Trophoblast cell (in vitro differentiated cells and primary cell): ENCODE measurements around the gene NEU4.

Source experiments
- DNase-seq, 2 donors: peaks; one replicate each; pipeline ENCODE4 v3.0.0-alpha.2; 2016
- H2AFZ ChIP-seq: 2 replicates; pipeline ENCODE4 v1.6.1; 2013; ENCODE audit warnings: low read length, moderate library complexity, mild to moderate bottlenecking; ENCODE audit not compliant: insufficient read depth, poor library complexity
- H2AK5ac ChIP-seq: 2 replicates; pipeline ENCODE4 v1.6.1; 2013; ENCODE audit warnings: mild to moderate bottlenecking, low read length
- H2BK120ac ChIP-seq: 2 replicates; pipeline ENCODE4 v1.6.1; 2013; ENCODE audit warnings: low read length, mild to moderate bottlenecking, moderate library complexity; ENCODE audit not compliant: insufficient read depth, poor library complexity
- H2BK12ac ChIP-seq: 2 replicates; pipeline ENCODE4 v1.6.1; 2013; ENCODE audit warnings: mild to moderate bottlenecking, low read length, moderate library complexity
- H2BK5ac ChIP-seq: 2 replicates; pipeline ENCODE4 v1.6.1; 2013; ENCODE audit warnings: low read length, low read depth, moderate library complexity, mild to moderate bottlenecking; ENCODE audit not compliant: poor library complexity
- H3K14ac ChIP-seq: 2 replicates; pipeline ENCODE4 v1.6.1; 2013; ENCODE audit warnings: mild to moderate bottlenecking, low read length
- H3K18ac ChIP-seq: 2 replicates; pipeline ENCODE4 v1.6.1; 2013; ENCODE audit warnings: mild to moderate bottlenecking, low read length
- H3K23ac ChIP-seq: 2 replicates; pipeline ENCODE4 v1.6.1; 2013; ENCODE audit warnings: low read length
- H3K27ac ChIP-seq: 2 replicates; pipeline ENCODE4 v1.5.1; 2013; ENCODE audit warnings: low read depth, mild to moderate bottlenecking, inconsistent platforms, low read length, moderate library complexity
- H3K27me3 ChIP-seq: 2 replicates; pipeline ENCODE4 v1.6.1; 2013; ENCODE audit warnings: inconsistent platforms, mild to moderate bottlenecking, low read length, moderate library complexity; ENCODE audit not compliant: insufficient read depth
- H3K36me3 ChIP-seq, 2 experiments: 1 replicate in 1 of 2; 2 replicates in 1 of 2; pipeline ENCODE4 v1.6.1; 2013; ENCODE audit warnings: low read length in 2 of 2, mild to moderate bottlenecking in 2 of 2, moderate library complexity in 1 of 2; ENCODE audit not compliant: insufficient read depth in 2 of 2, control insufficient read depth in 1 of 2
- H3K4ac ChIP-seq: 2 replicates; pipeline ENCODE4 v1.6.1; 2013; ENCODE audit warnings: low read depth, mild to moderate bottlenecking, low read length, moderate library complexity
- H3K4me1 ChIP-seq, 2 experiments: 1 replicate in 1 of 2; 2 replicates in 1 of 2; pipeline ENCODE4 v1.6.1; 2013; ENCODE audit warnings: low read length in 2 of 2, mild to moderate bottlenecking in 2 of 2, moderate library complexity in 1 of 2; ENCODE audit not compliant: insufficient read depth in 2 of 2, control insufficient read depth in 1 of 2
- H3K4me2 ChIP-seq: 2 replicates; pipeline ENCODE4 v1.6.1; 2013; ENCODE audit warnings: inconsistent platforms, mild to moderate bottlenecking, low read length, moderate library complexity
- H3K4me3 ChIP-seq: 2 replicates; pipeline ENCODE4 v1.5.1; 2013; ENCODE audit warnings: mild to moderate bottlenecking, low read depth, low read length, inconsistent platforms
- H3K79me1 ChIP-seq: one replicate; pipeline ENCODE4 v1.6.1; 2013; ENCODE audit warnings: low read length
- H3K79me2 ChIP-seq: 2 replicates; pipeline ENCODE4 v1.6.1; 2013; ENCODE audit warnings: low read length, mild to moderate bottlenecking; ENCODE audit not compliant: control insufficient read depth, insufficient read depth, poor library complexity
- H3K9ac ChIP-seq: 2 replicates; pipeline ENCODE4 v1.6.1; 2013; ENCODE audit warnings: mild to moderate bottlenecking, low read length
- H3K9me3 ChIP-seq: 2 replicates; pipeline ENCODE4 v1.6.1; 2013; ENCODE audit warnings: low read depth, mild to moderate bottlenecking, control low read depth, inconsistent platforms, low read length; ENCODE audit not compliant: insufficient read depth
- H4K12ac ChIP-seq: 2 replicates; pipeline ENCODE4 v1.6.1; 2013; ENCODE audit warnings: low read depth, mild to moderate bottlenecking, low read length, moderate library complexity
- H4K8ac ChIP-seq: 2 replicates; pipeline ENCODE4 v1.6.1; 2013; ENCODE audit warnings: low read depth, mild to moderate bottlenecking, low read length, moderate library complexity
- H4K91ac ChIP-seq: one replicate; pipeline ENCODE4 v1.6.1; 2013; ENCODE audit warnings: low read depth, mild to moderate bottlenecking, low read length, moderate library complexity
- WGBS: extraction: QIAGEN DNeasy Blood & Tissue Kit; methylation state at CpG from one replicate; pipeline ENCODE4 v1.1.7; 2013; ENCODE audit warnings: missing lambda C conversion rate; ENCODE audit not compliant: insufficient read length, insufficient coverage; ENCODE audit errors: extremely low coverage; 5-methylcytosine and 5-hydroxymethylcytosine counted together

The NEU4 gene

GRCh38 chr2:241846406-241846805, 37.4 kb downstream of the NEU4 start:
- H2BK120ac ChIP-seq, result no peak overlapping the region
- peaks cover 4 to 5% of the 10 kb centered on the region in 2 experiments for H3K4me1 ChIP-seq
- peaks cover 3% of the 10 kb centered on the region for H3K9me3 ChIP-seq
- H3K27me3 ChIP-seq, result peaks cover 10% of the 10 kb centered on the region
- no peak overlapping the region for H4K91ac ChIP-seq
- no peak overlapping the region for H3K23ac ChIP-seq
- no peak overlapping the region for H3K18ac ChIP-seq
- H3K4me3 ChIP-seq, result no peak overlapping the region
- no peak overlapping the region for H3K4ac ChIP-seq
- no peak overlapping the region for H2AFZ ChIP-seq
- H3K4me2 ChIP-seq, result no peak overlapping the region
- no peak overlapping the region for H2BK12ac ChIP-seq
- no peaks in the 10 kb centered on the region for H3K79me1 ChIP-seq
- no peak overlapping the region for H3K14ac ChIP-seq
- no peak overlapping the region for H3K9ac ChIP-seq
- no peak overlapping the region for H2BK5ac ChIP-seq
- no peaks in the 10 kb centered on the region for H3K79me2 ChIP-seq
- WGBS, result no CpG with 5 or more reads among the region's 22 CpGs
- H4K8ac ChIP-seq, result no peak overlapping the region
- no peak for DNase-seq
- H2AK5ac ChIP-seq, result no peak overlapping the region
- H4K12ac ChIP-seq, result no peak overlapping the region
- H3K36me3 ChIP-seq, result no peaks in the 10 kb centered on the region
- no peak overlapping the region for H3K27ac ChIP-seq

DNA sequence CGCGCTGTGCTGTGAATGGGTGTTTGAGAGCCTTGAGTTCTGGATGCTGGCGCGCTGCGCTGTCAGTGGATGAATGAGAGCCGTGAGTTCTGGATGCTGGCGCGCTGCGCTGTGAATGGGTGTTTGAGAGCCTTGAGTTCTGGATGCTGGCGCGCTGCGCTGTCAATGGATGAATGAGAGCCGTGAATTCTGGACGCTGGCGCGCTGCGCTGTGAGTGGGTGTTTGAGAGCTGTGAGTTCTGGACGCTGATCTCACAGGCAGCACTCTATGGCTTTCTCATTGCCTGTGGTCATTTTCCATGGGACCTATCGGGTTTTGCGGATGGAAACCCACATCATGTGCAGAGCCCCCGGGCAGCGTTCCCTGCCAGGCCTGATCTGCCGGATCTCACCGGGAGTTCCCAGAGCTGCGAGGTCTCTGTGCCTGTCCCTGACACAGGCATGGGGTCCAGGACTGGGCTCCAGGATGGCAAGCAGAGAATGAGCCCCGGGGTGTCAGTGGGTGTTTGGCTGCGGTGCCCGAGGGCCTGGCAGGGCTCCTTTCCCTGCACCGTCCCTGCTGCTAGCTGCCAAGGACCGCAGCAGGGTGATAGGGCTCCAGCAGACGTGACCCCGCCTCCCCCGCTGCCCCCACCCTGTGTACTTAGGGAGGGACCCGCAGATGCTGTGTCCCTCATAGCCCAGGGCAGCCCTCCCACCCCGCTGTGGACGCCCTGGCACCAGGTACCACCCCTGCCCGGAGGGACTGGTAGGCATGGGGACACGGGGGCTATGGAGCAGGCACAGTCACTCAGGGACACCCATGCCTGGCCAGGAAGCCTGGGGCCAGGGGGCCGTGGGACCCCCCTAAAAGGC, 40.0 kb downstream of the NEU4 start:
- Histone ChIP-seq H2BK120ac (no peak overlapping the region), H3K14ac (no peak overlapping the region), H3K9ac (no peak overlapping the region), H3K23ac (no peak overlapping the region), H3K27ac (no peak overlapping the region), H2BK5ac (no peak overlapping the region), H3K79me2 (no peaks in the 10 kb centered on the region), H3K4me2 (no peak overlapping the region), H4K91ac (no peak overlapping the region), H3K27me3 (peaks cover 10% of the 10 kb centered on the region), H3K36me3 (no peaks in the 10 kb centered on the region), H3K4me1 (peaks cover 3 to 5% of the 10 kb centered on the region in 2 experiments), H3K18ac (no peak overlapping the region), H3K79me1 (no peaks in the 10 kb centered on the region), H2BK12ac (no peak overlapping the region), H2AK5ac (no peak overlapping the region), H4K12ac (no peak overlapping the region), H3K9me3 (peaks cover 3% of the 10 kb centered on the region), H3K4ac (no peak overlapping the region), H2AFZ (no peak overlapping the region), H4K8ac (no peak overlapping the region), H3K4me3 (no peak overlapping the region)
- peak in 1 of 2 donors; percentile 19 for DNase-seq
- WGBS, result no CpG with 5 or more reads among the region's 39 CpGs

- Histone ChIP-seq H2BK120ac (no peak overlapping the region), H3K4me3 (no peak overlapping the region), H2AFZ (no peak overlapping the region), H2BK5ac (no peak overlapping the region), H3K4ac (no peak overlapping the region), H2BK12ac (no peak overlapping the region), H4K8ac (no peak overlapping the region), H3K27me3 (peaks cover 10% of the 10 kb centered on the region), H3K18ac (no peak overlapping the region), H3K9me3 (peaks cover 3% of the 10 kb centered on the region), H3K23ac (no peak overlapping the region), H3K14ac (no peak overlapping the region), H3K27ac (no peak overlapping the region), H3K79me2 (no peaks in the 10 kb centered on the region), H3K9ac (no peak overlapping the region), H3K36me3 (no peaks in the 10 kb centered on the region), H3K4me1 (no peaks in the 10 kb centered on the region), H2AK5ac (no peak overlapping the region), H3K4me2 (no peak overlapping the region), H4K12ac (no peak overlapping the region), H3K79me1 (no peaks in the 10 kb centered on the region), H4K91ac (no peak overlapping the region)
- no CpG with 5 or more reads among the region's 16 CpGs for WGBS
- DNase-seq, result no peak
Measured at GRCh38 chr2:241849616-241850543, 40.9 kb downstream of the NEU4 start.

DNA sequence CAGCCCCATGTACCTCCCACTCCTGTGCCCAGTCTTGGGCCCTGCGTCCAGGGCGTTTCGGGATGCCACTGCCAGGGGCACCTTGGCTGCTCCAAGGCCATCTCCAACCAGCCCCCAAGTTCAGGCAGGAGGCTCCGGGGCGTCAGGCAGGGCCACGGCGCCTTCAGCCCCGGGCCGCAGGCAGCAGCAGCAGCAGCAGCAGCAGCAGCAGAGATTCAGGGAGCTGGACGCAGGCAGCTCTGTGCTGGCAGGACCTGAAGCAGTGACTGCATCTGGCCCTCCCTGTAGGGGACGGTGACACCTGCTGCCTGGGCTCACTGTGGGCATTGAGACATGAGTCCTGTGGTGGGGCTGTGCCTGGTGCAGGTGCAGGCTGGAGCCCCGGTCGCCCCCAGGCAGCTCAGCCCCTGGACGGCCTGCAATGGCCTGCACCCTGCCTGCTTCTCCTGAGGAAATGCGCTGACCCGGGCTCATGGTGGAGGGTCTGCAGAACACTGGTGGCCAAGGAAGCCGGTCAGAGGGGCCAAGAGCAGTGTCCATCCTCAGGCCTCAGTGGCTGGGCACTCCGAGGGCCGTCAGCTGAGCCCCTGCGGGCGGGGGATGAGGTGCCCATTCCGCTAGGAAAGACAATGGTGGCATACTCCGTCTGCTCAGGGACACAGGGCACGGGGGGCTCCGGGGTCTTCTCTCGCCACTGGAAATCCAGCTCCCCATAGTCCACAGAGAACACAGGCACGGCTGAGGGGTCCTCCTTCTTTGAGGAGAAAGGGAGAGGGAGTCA, 41.7 kb downstream of the NEU4 start:
- no peak overlapping the region for H3K23ac ChIP-seq
- H3K4ac ChIP-seq, result no peak overlapping the region
- H4K8ac ChIP-seq, result no peak overlapping the region
- no peak overlapping the region for H3K14ac ChIP-seq
- H4K12ac ChIP-seq, result no peak overlapping the region
- no peak overlapping the region for H2AFZ ChIP-seq
- no peak overlapping the region for H2BK5ac ChIP-seq
- WGBS, result no CpG with 5 or more reads among the region's 27 CpGs
- no peaks in the 10 kb centered on the region for H3K79me2 ChIP-seq
- no peaks in the 10 kb centered on the region for H3K36me3 ChIP-seq
- no peak overlapping the region for H3K4me2 ChIP-seq
- no peak overlapping the region for H3K4me3 ChIP-seq
- DNase-seq, result no peak
- peaks cover 3% of the 10 kb centered on the region for H3K9me3 ChIP-seq
- H2AK5ac ChIP-seq, result no peak overlapping the region
- no peaks in the 10 kb centered on the region for H3K4me1 ChIP-seq
- no peak overlapping the region for H2BK12ac ChIP-seq
- no peak overlapping the region for H3K18ac ChIP-seq
- H3K27ac ChIP-seq, result no peak overlapping the region
- H4K91ac ChIP-seq, result no peak overlapping the region
- no peaks in the 10 kb centered on the region for H3K79me1 ChIP-seq
- no peak overlapping the region for H2BK120ac ChIP-seq
- H3K27me3 ChIP-seq, result peaks cover 5% of the 10 kb centered on the region
- no peak overlapping the region for H3K9ac ChIP-seq
